Mononuclear cell (primary cell): ENCODE data around the gene EIF2AK2. TPM values are rescaled to one million over a fixed set of nuclear protein-coding genes. Genes with fewer than 3 reads are reported as not detected.

ENCODE experiments used
- H3K27me3 ChIP-seq: 2 replicates; pipeline ENCODE4 v1.6.0; 2011; ENCODE audit warnings: low read length, control low read depth; ENCODE audit not compliant: insufficient read depth
- H3K4me1 ChIP-seq: 2 replicates; pipeline ENCODE4 v1.5.1; 2011; ENCODE audit warnings: mild to moderate bottlenecking, low read length, control low read depth; ENCODE audit not compliant: insufficient read depth
- H3K4me3 ChIP-seq: 2 replicates; pipeline ENCODE4 v1.5.1; 2011; ENCODE audit warnings: mild to moderate bottlenecking, low read length, moderate library complexity
- H3K9me3 ChIP-seq: 2 replicates; pipeline ENCODE4 v1.5.1; 2011; ENCODE audit warnings: low read depth, mild to moderate bottlenecking, control low read depth, low read length
- total RNA-seq: library from RNA; depleted of rRNA; stranded (reverse); fragments of >200 nt; gene quantifications from one replicate; pipeline ENCODE4 v1.2.3, GENCODE V29; 2012

EIF2AK2 gene
- total RNA-seq, 1 donor = 40.8 TPM

DNA sequence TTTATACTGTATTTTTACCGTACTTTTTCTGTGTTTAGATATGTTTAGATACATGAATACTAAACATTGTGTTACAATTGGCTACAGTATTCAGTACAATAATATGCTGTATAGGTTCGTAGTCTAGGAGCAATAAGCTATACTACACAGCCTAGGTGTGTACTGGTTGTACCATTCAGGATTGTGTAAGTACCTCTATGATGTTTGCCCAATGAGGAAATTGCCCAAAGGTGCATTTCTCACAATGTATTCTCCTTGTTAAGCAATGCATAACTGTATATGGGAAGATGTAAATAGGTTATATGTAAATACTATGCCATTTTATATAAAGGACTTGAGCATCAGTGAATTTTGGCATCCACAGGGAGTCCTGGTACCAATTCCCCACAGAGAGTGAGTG lies 10.7 kb downstream of the EIF2AK2 start:
- no peaks in the 10 kb centered on the region for H3K4me1 ChIP-seq

DNA sequence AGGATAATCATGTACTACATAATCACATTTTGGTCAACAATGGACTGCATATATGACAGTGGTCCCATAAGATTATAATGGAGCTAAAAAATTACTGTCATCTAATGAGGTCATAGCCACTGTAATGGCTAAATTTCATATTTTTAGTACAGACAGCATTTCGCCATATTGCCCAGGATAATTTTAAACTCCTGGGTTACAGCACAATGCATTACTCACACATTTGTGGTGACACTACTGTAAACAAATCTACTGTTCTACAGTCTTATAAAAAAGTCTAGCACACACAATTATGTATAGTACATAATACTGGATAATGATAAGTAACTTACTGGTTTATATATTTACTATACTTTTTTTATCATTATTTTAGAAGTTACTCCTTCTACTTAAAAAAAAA lies 12.8 kb downstream of the EIF2AK2 start:
- Histone ChIP-seq H3K9me3 (no peaks in the 10 kb centered on the region), H3K27me3 (no peaks in the 10 kb centered on the region), H3K4me1 (no peaks in the 10 kb centered on the region), H3K4me3 (no peak overlapping the region)

More for the DNA sequence above, 10.7 kb downstream of the EIF2AK2 start:
- Histone ChIP-seq H3K9me3 (no peaks in the 10 kb centered on the region), H3K4me3 (no peak overlapping the region), H3K27me3 (no peaks in the 10 kb centered on the region)

GRCh38 chr2:37142546-37142945 lies 14.2 kb downstream of the EIF2AK2 start:
- Histone ChIP-seq H3K4me1 (no peaks in the 10 kb centered on the region), H3K4me3 (no peak overlapping the region), H3K9me3 (no peaks in the 10 kb centered on the region), H3K27me3 (no peaks in the 10 kb centered on the region)

DNA sequence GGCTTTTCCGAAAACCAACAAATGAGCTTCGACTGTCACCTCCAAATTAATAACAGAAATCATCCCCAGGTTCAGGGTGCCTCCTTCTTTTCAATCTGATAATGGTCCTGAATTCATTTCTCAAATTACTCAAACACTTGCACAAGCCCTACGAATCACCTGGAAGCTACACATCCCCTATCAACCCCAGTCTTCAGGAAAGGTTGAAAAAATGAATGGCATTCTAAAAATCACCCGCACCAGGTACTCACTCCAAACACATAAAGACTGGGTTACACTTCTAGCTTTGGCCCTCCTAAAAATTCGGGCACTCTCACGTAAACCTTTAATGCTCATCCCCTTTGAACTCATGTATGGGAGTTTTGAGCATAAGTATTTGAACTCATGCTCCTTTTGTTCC lies 23.9 kb downstream of the EIF2AK2 start:
- H3K4me1 ChIP-seq = no peaks in the 10 kb centered on the region

GRCh38 chr2:37125416-37125815 lies 31.4 kb downstream of the EIF2AK2 start:
- no peak overlapping the region for H3K4me3 ChIP-seq
- no peaks in the 10 kb centered on the region for H3K4me1 ChIP-seq
- no peaks in the 10 kb centered on the region for H3K9me3 ChIP-seq
- no peaks in the 10 kb centered on the region for H3K27me3 ChIP-seq

More for the DNA sequence above, 23.9 kb downstream of the EIF2AK2 start:
- Histone ChIP-seq H3K9me3 (no peaks in the 10 kb centered on the region), H3K4me3 (no peak overlapping the region), H3K27me3 (no peaks in the 10 kb centered on the region)

- Histone ChIP-seq H3K4me1 (no peaks in the 10 kb centered on the region), H3K9me3 (no peaks in the 10 kb centered on the region), H3K27me3 (no peaks in the 10 kb centered on the region), H3K4me3 (no peak overlapping the region)
Observed at GRCh38 chr2:37119157-37119556, 37.6 kb downstream of the EIF2AK2 start.

GRCh38 chr2:37117566-37117965 lies 39.2 kb downstream of the EIF2AK2 start:
- Histone ChIP-seq H3K9me3 (no peaks in the 10 kb centered on the region), H3K27me3 (no peaks in the 10 kb centered on the region), H3K4me1 (no peaks in the 10 kb centered on the region), H3K4me3 (no peak overlapping the region)

DNA sequence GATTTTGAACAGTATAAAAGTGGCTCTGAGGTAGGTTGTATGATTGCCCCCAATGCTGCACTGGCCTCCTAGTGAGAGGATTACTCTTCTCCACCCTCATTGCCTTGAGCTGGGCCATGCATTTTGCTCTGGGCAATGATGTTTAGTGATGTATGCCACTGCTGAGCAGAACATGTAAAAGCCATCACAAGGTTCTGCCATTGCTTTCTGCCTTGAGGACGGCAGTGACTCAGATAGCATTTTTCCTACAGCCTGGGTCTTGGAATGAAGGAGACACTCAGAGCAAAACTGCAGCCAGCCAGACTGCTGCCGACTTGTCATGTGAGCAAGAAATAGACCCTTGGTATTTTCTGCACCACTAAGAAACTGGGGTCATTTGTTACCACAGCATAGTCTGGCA lies 44.8 kb downstream of the EIF2AK2 start:
- Histone ChIP-seq H3K4me1 (no peaks in the 10 kb centered on the region), H3K27me3 (no peaks in the 10 kb centered on the region), H3K9me3 (no peaks in the 10 kb centered on the region), H3K4me3 (no peak overlapping the region)

DNA sequence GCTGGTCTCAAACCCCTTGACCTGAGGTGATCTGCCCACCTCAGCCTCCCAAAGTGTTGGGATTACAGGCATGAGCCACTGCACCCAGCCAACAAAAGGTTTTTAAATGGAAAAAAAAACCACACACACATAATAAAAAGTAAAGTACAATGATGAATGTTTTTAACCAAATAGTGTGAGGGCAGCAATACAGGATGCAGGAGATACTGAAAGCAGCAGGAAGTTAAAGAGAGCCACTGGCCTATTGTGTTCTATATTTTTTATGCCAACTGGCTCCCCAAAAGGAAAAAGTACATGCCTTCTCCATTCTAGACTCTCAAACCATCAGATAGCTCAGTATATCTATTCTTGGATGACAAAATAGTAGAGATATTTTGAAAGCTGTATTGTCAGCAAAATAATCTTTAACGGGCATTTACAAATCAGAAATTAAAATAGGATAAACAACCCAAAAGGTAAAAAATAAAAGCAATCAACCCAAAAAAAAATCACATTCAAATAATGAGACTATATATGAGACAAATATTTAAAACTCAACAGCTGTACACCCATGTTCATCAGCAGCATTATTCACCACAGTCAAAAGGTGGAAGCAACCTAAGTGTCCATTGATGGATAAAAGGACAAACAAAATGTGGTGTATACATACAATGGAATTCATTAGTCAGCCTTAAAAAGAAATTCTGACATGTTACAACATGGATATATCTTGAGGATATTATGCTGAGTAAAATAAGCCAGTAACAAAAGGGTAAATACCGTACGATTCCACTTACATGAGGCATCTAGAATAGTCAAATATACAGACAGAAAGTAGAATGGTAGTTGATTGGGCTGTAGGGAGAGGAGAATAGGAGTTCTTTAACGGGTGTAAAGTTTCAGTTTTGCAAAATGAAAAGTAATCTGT lies 46.2 kb downstream of the EIF2AK2 start:
- H3K4me1 ChIP-seq = no peaks in the 10 kb centered on the region
- H3K27me3 ChIP-seq = no peaks in the 10 kb centered on the region
- H3K9me3 ChIP-seq = no peaks in the 10 kb centered on the region
- no peak overlapping the region for H3K4me3 ChIP-seq

DNA sequence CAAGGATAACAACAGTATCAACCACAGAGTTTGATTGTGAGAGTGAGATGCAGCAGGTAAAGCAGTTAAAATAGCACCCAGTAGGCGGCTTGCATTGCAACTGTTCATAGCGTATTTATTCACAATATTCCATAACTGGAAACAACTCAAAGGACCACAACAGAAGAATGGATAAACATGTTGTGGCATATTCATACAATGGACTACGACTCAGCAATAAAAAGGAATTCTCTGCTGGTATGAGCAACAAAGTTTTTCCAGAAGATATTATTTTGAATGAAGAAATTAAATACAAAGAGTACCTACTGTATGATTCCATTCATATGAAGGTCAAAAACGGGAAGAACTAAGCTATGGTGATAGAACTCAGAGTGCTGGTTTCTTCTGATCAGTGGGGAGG lies 47.3 kb downstream of the EIF2AK2 start:
- no peaks in the 10 kb centered on the region for H3K27me3 ChIP-seq
- no peaks in the 10 kb centered on the region for H3K9me3 ChIP-seq
- H3K4me1 ChIP-seq = no peaks in the 10 kb centered on the region
- H3K4me3 ChIP-seq = no peak overlapping the region

GRCh38 chr2:37105150-37105549 lies 51.6 kb downstream of the EIF2AK2 start:
- H3K4me3 ChIP-seq = no peak overlapping the region
- no peaks in the 10 kb centered on the region for H3K27me3 ChIP-seq
- no peaks in the 10 kb centered on the region for H3K4me1 ChIP-seq
- no peaks in the 10 kb centered on the region for H3K9me3 ChIP-seq

DNA sequence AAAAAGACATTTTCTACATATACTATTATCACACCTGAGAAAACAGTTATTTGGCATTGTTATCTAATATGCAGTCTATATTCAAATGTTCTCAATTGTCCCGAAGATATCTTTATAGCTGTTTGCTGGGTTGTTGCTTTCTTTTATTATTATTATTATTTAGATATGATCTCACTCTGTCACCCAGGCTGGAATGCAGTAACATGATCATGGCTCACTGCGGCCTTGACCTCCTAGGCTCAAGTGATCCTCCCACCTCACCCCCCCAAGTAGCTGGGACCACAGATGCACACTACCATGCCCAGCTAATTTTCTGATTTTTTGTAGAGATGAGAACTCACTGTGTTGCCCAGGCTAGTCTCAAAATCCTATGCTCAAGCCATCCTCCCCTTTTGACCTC lies 52.6 kb downstream of the EIF2AK2 start:
- H3K9me3 ChIP-seq = no peaks in the 10 kb centered on the region
- no peaks in the 10 kb centered on the region for H3K4me1 ChIP-seq
- H3K4me3 ChIP-seq = no peak overlapping the region
- no peaks in the 10 kb centered on the region for H3K27me3 ChIP-seq

GRCh38 chr2:37102588-37102987 lies 54.2 kb downstream of the EIF2AK2 start:
- Histone ChIP-seq H3K4me3 (no peak overlapping the region), H3K27me3 (no peaks in the 10 kb centered on the region)

GRCh38 chr2:37100054-37100453 lies 56.7 kb downstream of the EIF2AK2 start:
- Histone ChIP-seq H3K4me3 (no peak overlapping the region), H3K4me1 (no peaks in the 10 kb centered on the region), H3K27me3 (no peaks in the 10 kb centered on the region), H3K9me3 (no peaks in the 10 kb centered on the region)

More at GRCh38 chr2:37102588-37102987, 54.2 kb downstream of the EIF2AK2 start:
- H3K9me3 ChIP-seq = no peaks in the 10 kb centered on the region
- H3K4me1 ChIP-seq = no peaks in the 10 kb centered on the region

DNA sequence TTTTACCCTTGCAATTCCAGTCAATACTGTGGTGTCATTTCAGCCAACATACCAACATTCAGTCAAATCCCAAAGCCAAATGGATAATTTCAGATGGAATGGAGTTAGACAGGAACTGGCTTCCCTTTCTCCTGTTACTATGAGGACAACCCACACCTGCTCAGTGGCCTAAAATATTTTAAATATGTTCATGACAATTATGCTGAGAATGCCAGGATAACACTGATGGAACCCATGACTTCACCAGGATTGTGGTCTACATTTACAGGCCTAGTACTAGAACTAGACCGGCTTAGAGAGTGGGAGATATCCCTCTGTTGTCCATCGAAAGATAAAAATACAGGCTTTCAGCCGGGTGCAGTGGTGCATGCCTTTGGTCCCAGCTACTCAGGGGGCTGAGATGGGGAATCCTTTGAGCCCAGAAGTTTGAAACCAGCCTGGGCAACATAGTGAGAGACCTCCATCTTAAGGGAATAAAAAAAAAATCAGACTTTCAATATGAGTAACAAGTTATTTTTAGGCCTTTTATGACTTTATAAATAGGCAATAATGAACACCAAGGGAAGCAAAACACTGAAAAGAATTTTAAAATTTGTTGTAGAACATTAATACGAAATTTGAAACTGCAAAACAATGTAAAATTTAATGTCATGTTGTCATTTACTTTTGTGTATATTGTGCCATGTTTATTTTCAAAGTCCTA lies 58.2 kb downstream of the EIF2AK2 start:
- H3K4me1 ChIP-seq = no peaks in the 10 kb centered on the region
- H3K9me3 ChIP-seq = no peaks in the 10 kb centered on the region
- no peaks in the 10 kb centered on the region for H3K27me3 ChIP-seq
- no peak overlapping the region for H3K4me3 ChIP-seq
